Kidney (tissue), 14 donors: ENCODE measurements around the gene UGT2B11. TPM values are rescaled to one million over a fixed set of nuclear protein-coding genes. Genes with fewer than 3 reads are reported as not detected.

Experiments used
- DNase-seq, 5 donors: peaks; one replicate each; pipeline ENCODE4 v3.0.0-alpha.2; 2013 to 2020
- FAIRE-seq: peaks from 2 replicates; lab custom pipeline; 2012; peaks lifted over from hg19 to GRCh38; lab: Jason Lieb, UNC
- H3K27ac ChIP-seq, 2 donors: one replicate each; pipeline ENCODE4 v1.7.0; 2013; ENCODE audit warnings: low read depth in 2 of 2, low read length in 2 of 2, inconsistent platforms in 1 of 2
- H3K27me3 ChIP-seq: one replicate; pipeline ENCODE4 v1.7.1; 2013; ENCODE audit warnings: low read length, inconsistent platforms; ENCODE audit not compliant: control insufficient read depth, insufficient read depth
- H3K36me3 ChIP-seq, 3 donors: one replicate each; pipeline versions ENCODE4 v1.7.0 to v1.7.1; 2013; ENCODE audit warnings: low read length in 3 of 3, control low read depth in 1 of 3, inconsistent platforms in 1 of 3; ENCODE audit not compliant: insufficient read depth in 3 of 3, control insufficient read depth in 2 of 3
- H3K4me1 ChIP-seq, 3 donors: one replicate each; pipeline versions ENCODE4 v1.7.0 to v1.7.1; 2013; ENCODE audit warnings: low read length in 3 of 3, inconsistent platforms in 1 of 3, low read depth in 1 of 3; ENCODE audit not compliant: control insufficient read depth in 2 of 3, insufficient read depth in 2 of 3
- H3K4me3 ChIP-seq, 3 donors: one replicate each; pipeline versions ENCODE4 v1.7.0 to v1.8.1; 2013; ENCODE audit warnings: low read length in 3 of 3, control low read depth in 1 of 3, inconsistent platforms in 1 of 3
- H3K9ac ChIP-seq, 3 donors: one replicate each; pipeline versions ENCODE4 v1.7.0 to v1.7.1; 2013; ENCODE audit warnings: low read length in 3 of 3, control low read depth in 1 of 3, inconsistent platforms in 1 of 3
- H3K9me3 ChIP-seq, 3 donors: one replicate each; pipeline versions ENCODE4 v1.7.0 to v1.7.1; 2013; ENCODE audit warnings: low read length in 3 of 3, control low read depth in 1 of 3, inconsistent platforms in 1 of 3; ENCODE audit not compliant: control insufficient read depth in 2 of 3, insufficient read depth in 1 of 3
- intact Hi-C: fragments of 100-400 bp; cut with DNase I; formaldehyde crosslinking; loops from one replicate; pipeline ENCODE4 v1.11.1; 2022
- polyA plus RNA-seq: library from polyadenylated mRNA; stranded (reverse); fragments of 350-450 nt; fragmentation: Illumina TruSeq; extraction: RNeasy Lipid Tissue Mini Kit (QIAGEN cat#74804); gene quantifications from one replicate; pipeline ENCODE4 v1.2.3, GENCODE V29; 2014; ENCODE audit warnings: low read depth, low replicate concordance; ENCODE audit not compliant: insufficient read depth
- total RNA-seq: library from RNA; stranded (reverse); fragmentation: NEBNext Ultra II Directional; extraction: Animal tissue kit (Norgen Biotek cat#: 25700); gene quantifications from one replicate; pipeline ENCODE4 v1.2.1, GENCODE V29; 2021
- TF ChIP-seq, protein P1 (sequence below): IDR thresholded peaks from 3 replicates; pipeline ENCODE4 v1.5.1; 2012; ENCODE audit warnings: mild to moderate bottlenecking, moderate library complexity, borderline replicate concordance; ENCODE audit not compliant: insufficient read depth; ENCODE audit errors: extremely low read depth
- donor health status: control.
- donor health status: control.
- donor health status: control.
- donor health status: control.
- donor health status: control.
- donor health status: DM: yes; HTN: yes; CAD: no.
- donor health status: Normal renal cell carcinoma (clear cell type).

The UGT2B11 gene
- total and polyA plus RNA-seq, 2 donors from 2014 or later: not detected

DNA sequence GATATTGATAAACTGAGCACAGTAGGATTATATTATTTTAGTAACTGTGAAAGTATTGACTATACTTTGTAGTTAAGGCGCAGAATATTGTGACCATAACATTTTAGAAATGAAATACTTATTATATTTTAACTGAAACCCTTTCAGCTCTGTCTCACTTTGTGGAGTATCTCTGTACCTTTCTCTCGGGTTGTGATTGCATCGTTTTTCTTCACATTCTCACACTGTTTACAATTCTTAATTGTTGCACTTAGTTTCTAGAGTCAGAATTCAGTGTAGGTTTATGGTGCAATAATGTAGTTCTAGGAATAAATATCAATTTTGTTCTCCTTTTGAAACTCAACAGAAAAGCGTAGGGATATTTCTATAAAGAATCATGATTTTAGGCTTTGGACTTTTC lies 60.5 kb downstream of the UGT2B11 start:
- H3K9me3 ChIP-seq: no peaks in the 10 kb centered on the region
- H3K4me1 ChIP-seq: no peaks in the 10 kb centered on the region
- no peak overlapping the region for H3K9ac ChIP-seq
- H3K27ac ChIP-seq: no peak overlapping the region
- H3K4me3 ChIP-seq: no peak overlapping the region
- H3K36me3 ChIP-seq: no peaks in the 10 kb centered on the region
- FAIRE-seq (peak; percentile 64), DNase-seq (no peak)
- H3K27me3 ChIP-seq: no peaks in the 10 kb centered on the region
- TF ChIP-seq, protein P1, sequence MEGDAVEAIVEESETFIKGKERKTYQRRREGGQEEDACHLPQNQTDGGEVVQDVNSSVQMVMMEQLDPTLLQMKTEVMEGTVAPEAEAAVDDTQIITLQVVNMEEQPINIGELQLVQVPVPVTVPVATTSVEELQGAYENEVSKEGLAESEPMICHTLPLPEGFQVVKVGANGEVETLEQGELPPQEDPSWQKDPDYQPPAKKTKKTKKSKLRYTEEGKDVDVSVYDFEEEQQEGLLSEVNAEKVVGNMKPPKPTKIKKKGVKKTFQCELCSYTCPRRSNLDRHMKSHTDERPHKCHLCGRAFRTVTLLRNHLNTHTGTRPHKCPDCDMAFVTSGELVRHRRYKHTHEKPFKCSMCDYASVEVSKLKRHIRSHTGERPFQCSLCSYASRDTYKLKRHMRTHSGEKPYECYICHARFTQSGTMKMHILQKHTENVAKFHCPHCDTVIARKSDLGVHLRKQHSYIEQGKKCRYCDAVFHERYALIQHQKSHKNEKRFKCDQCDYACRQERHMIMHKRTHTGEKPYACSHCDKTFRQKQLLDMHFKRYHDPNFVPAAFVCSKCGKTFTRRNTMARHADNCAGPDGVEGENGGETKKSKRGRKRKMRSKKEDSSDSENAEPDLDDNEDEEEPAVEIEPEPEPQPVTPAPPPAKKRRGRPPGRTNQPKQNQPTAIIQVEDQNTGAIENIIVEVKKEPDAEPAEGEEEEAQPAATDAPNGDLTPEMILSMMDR: no peak
- intact Hi-C loops: no loop called here

Other genes starting within 250 kb of the UGT2B11 start
- 161 TPM for gene UGT2B7, start 118.3 kb downstream of the UGT2B11 start, total RNA-seq
- gene UGT2B7, start 118.3 kb downstream of the UGT2B11 start, polyA plus RNA-seq: 390 TPM
- not detected for gene UGT2B28, start 65.7 kb upstream of the UGT2B11 start, total RNA-seq
- gene UGT2B28, start 65.7 kb upstream of the UGT2B11 start, polyA plus RNA-seq: not detected